Transverse colon (tissue), 4 donors: Measurements from ENCODE around the gene INPP4B.

Experiments used
- EP300 ChIP-seq: sonication (generic); formaldehyde crosslinking; IDR thresholded peaks from one replicate; pipeline ENCODE4 v1.6.1; 2017; ENCODE audit warnings: antibody characterized with exemption, low read depth
- POLR2A ChIP-seq: fragments of 450-650 bp; IDR thresholded peaks from one replicate; pipeline ENCODE4 v1.6.1; 2016; ENCODE audit warnings: antibody characterized with exemption, mild to moderate bottlenecking, moderate library complexity
- POLR2AphosphoS5 ChIP-seq, 3 donors: sonication (generic); formaldehyde crosslinking; IDR thresholded peaks; one replicate each; pipeline ENCODE4 v1.6.1; 2016; ENCODE audit warnings: antibody characterized with exemption in 3 of 3
- TF ChIP-seq, protein P1 (sequence below), 5 experiments: fragments of 200-600 bp in 3 of 5; fragments of 450-650 bp in 2 of 5; sonication (generic) in 3 of 5; IDR thresholded peaks; 1 replicate in 2 of 5; 2 replicates in 3 of 5; pipeline ENCODE4 v1.5.1; 2016 to 2017; ENCODE audit warnings: antibody characterized with exemption in 5 of 5, inconsistent platforms in 3 of 5, mild to moderate bottlenecking in 2 of 5, moderate library complexity in 1 of 5

DNA sequence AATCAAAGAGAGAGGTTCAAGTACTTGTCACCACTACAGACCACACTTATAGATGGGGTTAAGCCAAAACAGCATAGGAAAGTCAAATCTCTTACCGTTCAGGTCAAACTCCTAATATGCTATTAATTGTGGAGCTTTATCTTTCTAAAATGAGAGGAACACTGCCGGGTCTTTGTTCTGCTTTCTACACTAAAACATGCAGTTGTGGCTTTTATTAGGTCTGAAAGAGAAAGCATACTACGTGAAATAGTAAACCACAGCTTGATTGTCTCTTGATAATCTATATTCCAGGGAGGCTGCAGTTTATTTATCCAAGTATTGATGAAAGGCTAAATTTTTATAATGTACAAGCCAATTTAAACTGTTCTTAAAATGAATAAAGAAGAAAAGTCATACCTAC, 12.3 kb upstream of the INPP4B start:
- TF ChIP-seq, protein P1, sequence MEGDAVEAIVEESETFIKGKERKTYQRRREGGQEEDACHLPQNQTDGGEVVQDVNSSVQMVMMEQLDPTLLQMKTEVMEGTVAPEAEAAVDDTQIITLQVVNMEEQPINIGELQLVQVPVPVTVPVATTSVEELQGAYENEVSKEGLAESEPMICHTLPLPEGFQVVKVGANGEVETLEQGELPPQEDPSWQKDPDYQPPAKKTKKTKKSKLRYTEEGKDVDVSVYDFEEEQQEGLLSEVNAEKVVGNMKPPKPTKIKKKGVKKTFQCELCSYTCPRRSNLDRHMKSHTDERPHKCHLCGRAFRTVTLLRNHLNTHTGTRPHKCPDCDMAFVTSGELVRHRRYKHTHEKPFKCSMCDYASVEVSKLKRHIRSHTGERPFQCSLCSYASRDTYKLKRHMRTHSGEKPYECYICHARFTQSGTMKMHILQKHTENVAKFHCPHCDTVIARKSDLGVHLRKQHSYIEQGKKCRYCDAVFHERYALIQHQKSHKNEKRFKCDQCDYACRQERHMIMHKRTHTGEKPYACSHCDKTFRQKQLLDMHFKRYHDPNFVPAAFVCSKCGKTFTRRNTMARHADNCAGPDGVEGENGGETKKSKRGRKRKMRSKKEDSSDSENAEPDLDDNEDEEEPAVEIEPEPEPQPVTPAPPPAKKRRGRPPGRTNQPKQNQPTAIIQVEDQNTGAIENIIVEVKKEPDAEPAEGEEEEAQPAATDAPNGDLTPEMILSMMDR (IDR thresholded peaks at IDR 0.05) = no peak
- TF ChIP-seq POLR2AphosphoS5 (IDR thresholded peaks at IDR 0.05) (no peak), EP300 (no peak), POLR2A (no peak)
